HG03066 (cell line): Measurements from ENCODE around the gene KDM1B.
"Not testable (repeated sequence)": the region's sequence is repeated elsewhere in the genome, so short reads cannot be mapped to it uniquely, and the experiment has no call there.

Experiments
- ATAC-seq: cut with Tn5 transposase; IDR thresholded peaks from one replicate; pipeline ENCODE4 v1.9.1; 2021; ENCODE audit warnings: low read depth; ENCODE audit not compliant: unreplicated experiment

The KDM1B gene

DNA sequence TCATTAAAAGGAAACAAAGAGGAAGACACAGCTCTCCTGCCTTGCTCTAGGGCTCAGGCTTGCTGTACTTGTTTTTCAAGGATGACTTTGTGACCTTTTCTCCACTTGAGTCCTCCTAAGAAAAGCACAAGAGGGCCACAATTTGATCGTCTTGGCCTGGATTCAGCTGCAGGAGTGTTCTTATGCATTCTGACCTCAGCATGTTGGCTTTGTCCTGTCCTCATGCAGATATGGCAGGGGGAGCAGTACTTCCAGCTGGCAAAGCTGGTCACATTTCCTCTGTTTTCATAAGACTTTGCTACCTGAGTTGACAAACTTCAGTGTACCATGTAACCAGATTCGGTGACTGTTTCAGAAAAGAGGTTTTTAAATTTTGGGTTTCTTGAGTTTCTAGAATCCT is 30.8 kb downstream of the KDM1B start:
- no peak for ATAC-seq

DNA sequence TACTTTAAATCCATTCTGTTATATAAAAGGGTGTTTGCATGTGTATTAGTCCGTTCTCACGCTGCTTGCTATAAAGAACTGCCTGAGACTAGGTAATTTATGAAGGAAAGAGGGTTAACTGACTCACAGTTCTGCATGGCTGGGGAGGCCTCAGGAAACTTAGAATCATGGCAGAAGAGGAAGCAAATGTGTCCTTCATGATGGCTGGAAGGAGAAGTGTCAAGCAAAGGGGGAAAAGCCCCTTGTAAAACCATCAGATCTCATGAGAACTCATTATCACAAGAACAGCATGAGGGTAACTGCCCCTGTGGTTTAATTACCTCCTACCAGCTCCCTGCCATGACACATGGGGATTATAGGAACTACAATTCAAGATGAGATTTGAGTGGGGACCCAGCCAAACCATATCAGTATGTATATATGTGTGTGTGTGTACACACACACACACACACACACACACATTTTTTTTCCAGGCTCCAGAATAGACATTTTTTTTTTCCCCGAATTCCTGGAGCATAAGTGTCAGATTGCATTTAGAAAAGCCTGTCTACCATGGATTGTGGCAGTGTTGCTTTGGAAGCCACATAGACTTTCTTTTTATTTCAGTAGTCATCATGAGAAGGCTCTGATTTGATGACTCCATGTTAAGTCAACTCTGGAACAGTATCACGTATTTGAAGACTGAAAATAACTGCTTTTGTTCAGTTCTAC is 31.5 kb downstream of the KDM1B start:
- no peak for ATAC-seq

DNA sequence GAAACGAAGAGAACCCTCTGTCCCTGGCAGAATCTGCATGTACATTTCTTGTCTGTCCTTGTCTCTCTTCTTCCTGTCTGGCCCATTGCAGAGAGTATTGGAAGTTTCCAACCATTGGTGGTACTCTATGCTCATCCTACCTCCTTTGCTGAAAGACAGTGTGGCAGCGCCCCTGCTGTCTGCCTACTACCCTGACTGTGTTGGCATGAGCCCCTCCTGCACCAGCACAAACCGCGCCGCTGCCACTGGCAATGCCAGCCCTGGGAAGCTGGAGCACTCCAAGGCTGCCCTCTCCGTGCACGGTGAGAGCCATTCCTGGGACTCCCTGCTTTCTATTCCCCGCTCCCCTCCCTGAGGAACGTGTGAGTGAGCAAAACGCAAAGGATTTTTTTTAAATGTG is 32.5 kb downstream of the KDM1B start:
- no peak for ATAC-seq

DNA sequence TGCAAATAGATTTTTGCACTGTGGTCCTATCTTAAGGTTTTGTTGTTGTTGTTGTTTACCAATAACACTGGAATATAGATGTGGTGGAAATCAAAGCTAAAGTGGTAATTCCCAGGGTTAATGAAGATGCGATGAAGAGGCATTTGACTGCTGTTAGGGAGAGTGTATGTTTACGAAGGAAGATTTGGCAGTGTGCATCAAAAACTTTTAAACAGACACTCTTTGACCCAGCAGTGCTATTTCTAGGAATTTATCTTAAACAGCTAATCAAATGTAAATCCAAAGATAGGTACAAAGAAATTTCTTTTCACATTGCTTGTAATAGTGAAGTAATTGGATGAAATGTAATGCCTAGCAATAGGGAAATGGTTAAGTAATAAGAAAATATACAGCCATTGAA is 34.0 kb downstream of the KDM1B start:
- no peak for ATAC-seq

DNA sequence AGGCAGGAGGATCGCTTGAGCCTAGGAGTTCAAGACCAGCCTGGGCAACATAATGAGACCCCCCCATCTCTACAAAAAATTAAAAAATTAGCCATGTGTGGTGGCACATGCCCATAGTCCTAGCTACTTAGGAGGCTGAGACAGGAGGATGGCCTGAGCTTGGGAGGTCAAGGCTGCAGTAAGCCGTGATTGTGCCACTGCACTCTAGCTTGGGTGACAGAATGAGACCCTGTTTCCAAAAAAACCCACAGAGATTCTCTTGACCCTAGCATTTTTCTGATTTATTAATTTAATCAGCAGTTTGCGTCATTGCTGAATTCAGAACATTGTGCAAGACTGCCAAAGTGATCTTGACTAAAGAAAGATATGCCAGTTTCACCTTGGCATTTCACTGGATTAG is 36.8 kb downstream of the KDM1B start:
- no peak for ATAC-seq

DNA sequence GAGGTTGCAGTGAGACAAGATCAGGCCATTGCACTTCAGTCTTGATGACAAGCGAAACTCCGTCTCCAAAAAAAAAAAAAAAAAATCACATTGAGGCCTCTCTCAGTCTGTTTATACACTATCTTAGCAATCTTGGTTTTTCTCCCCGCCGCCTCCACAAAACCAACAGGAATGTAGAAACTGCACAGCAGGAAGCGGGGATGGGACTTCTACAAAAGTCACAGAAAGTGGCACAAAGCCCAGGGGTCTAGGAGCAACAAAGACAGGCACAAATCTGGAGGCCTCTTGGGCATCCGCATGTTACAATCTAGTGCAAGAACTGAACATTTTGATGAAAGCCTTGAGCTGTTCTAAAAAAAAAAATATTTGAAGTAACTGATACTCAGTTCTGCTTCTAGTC is 48.6 kb downstream of the KDM1B start:
- no peak for ATAC-seq

DNA sequence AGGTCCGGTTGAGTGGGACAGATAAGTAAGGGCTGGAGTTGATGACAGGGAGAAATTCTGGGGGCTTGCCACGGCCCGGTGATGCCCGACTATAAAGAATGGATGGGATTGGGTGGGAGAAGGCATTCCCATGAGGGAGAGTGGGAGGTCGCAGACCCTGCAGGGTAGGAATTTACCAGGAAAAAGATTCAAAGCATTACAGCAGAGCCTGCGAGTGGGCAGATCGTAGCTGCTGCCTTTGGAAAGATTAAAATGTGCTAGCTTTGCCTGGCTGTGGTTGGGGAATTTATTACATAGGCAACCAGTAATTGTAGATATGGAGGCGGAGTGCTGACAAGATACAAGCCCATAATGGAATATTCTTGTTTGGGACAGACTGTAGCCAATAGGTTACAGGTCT is 49.5 kb downstream of the KDM1B start:
- no peak for ATAC-seq

DNA sequence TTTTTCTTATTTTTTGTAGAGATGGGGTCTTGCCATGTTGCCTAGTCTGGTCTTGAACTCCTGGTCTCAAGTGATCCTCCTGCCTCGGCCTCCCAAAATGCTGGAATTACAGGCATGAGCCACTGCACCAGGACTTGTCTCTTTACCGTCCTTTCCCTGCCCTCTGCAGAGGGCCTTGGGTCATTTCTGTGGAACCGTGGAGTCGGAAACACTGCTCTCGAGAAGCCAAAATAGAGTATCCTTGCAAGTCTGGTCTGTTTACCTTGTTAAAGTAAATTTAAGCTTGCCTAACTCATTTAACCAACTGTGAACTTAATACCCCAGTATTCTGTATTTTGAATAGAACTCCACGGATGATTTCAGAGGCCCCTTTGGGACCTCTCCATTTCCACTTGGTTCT is 51.4 kb downstream of the KDM1B start:
- no peak for ATAC-seq

DNA sequence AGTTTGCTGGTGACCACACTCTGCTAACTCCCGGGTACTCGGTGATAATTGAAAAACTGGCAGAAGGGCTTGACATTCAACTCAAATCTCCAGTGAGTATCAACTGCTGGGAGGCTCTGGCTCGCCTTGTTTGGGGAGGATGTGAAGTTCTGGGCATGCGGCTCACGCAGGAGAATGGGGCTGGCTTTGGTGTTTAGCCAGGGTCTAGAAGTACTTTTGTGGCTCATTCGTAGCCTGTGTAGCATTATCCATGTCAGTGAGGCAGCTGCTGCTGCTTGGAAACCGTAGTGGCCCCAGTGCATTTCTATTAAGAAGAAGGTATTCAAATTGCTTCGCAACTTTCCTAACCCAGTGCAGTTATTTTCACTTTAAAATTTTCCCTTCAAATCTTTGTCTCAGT is 52.2 kb downstream of the KDM1B start:
- ATAC-seq, result no peak

DNA sequence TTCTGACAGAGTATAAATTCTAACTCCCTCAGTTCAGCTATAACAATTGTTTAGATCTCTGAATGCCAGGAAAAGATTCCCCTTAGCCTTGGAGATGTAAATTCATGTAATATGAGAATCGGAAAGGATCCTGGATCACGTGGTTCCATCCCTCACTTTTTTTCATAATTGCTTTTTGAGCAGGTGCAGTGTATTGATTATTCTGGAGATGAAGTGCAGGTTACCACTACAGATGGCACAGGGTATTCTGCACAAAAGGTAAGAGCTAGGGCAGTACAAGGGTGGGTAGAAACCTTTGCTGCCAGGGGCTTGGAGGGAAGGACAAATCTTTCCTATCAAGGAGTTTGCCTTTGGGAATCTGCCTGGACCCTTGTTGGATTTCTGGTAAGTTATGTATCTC is 52.7 kb downstream of the KDM1B start:
- ATAC-seq, result no peak

DNA sequence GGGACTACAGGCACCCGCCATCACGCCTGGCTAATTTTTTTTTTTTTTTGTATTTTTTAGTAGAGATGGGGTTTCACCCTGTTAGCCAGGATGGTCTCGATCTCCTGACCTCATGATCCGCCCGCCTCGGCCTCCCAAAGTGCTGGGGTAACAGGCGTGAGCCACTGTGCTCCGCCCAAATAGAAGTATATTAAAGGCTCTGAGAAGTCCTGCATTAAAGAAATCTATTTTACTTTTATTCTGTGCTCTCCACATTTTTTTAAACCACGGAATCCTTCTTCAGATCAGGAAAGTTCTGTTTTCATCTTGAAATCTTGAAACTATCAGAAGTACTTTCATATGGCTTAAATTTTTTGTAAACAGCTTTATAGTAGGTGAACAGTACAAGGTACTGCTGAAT is 53.6 kb downstream of the KDM1B start:
- ATAC-seq, result not testable (repeated sequence)

DNA sequence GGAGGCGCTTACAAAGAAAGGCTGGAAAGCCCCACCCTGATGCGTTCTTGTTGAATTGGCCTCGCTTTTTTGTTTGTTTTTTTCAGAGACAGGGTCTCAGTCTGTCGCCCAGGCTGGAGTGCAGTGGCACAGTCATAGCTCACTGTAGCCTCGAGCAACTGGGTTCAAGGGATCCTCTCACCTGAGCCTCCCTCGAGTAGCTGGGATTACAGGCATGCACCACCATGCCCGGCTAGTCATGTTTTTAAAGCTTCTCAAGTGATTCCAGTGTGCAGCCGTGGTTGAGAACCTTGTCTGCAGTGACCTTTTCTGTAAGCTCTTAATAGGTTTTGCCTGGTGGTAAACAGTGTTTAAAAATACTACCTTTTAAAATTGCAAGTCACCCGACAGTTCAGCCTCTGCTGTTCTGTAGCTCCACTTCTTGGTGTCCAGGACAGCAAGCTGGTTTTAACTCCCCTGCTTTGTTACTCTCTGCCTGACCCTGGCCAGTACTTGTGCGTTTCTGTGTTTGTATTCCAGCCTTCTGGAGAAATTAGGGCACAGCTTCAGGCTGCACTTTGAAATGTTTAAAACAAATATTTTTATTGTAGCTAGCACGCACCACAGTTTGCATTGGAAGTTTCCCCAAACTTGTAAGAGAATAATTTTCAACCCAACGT is 54.4 kb downstream of the KDM1B start:
- ATAC-seq, result no peak

DNA sequence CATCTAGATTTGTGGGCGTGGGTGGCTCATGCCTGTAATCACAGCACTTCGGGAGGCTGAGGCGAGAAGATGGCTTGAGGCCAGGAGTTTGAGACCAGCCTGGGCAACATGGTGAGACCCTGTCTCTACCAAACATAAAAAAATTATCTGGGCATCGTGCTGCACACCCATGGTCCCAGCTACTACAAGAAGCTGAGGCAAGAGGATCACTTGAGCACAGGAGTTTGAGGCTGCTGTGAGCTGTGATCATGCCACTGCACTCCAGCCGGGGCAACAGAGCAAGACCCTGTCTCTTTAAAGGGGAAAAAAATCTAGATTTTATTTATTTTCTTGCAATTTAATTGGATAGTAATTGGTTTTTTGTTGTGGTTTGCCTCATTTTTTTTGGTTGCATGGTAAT is 55.5 kb downstream of the KDM1B start:
- ATAC-seq, result no peak

DNA sequence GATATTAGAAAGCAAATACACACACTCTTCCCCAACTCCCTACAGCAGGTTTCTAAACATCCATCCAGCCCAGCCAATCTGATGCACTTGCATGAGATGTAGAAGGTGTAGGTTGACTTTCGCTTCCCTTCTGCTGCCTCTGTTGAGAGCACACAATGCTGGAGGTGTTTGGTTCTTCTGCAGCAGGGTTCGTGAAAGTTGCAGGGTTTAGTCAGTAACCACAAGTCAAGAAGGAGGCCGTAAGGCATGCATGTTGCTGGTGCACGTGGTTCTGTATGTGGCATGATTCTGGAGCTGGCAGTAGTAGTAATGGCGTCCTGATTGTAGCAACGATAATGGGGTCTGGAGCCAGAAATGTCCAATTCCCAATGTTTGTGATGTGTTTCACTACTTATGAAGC is 56.1 kb downstream of the KDM1B start:
- peak; percentile 90 for ATAC-seq

DNA sequence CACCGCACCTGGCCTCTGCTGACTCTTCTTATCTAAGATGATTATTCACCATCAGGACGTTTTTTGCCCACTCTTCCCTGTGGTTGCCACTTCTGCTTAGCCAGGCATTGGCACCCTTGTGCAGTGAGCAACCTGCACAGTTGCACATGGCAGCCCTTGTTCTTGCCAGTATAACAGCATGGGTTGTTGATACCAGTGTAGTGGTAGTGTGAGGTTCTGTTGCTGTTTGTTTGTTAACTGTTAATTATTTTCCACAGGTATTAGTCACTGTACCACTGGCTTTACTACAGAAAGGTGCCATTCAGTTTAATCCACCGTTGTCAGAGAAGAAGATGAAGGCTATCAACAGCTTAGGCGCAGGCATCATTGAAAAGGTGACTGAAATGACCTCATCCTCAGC is 57.0 kb downstream of the KDM1B start:
- ATAC-seq, result no peak

DNA sequence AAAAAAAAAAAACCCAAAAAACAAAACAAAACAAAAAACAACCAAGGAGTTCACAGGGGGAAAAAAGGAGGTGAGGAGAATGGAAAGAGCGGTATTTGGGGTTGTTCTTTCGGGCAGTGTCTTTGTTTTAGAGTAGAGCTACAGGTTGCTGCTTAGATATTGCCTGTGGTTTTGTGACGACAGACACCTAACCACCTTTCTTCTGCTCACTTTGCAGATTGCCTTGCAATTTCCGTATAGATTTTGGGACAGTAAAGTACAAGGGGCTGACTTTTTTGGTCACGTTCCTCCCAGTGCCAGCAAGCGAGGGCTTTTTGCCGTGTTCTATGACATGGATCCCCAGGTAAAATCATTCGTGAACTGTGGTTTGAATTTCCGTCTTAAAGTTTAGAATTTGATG is 58.2 kb downstream of the KDM1B start:
- ATAC-seq, result no peak

DNA sequence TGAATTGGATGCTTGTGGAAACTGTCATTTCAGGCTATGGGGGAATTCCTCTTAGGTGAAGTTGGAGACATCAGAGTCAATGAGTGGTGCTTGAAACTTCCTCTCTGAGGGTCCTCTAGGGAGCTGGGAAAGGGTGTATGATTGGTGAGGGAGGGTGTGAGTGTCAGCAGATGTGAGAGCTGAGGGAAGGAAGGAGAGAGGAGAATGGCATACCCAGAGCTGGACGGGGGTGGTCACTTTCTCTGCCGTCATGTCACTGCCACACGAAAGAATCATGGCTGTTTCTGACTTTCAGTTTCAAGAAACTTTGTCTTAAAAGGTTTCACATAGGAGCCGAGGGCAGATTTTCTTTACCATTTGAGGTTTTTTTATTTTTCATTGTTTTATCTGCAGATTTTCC is 58.8 kb downstream of the KDM1B start:
- ATAC-seq, result no peak

DNA sequence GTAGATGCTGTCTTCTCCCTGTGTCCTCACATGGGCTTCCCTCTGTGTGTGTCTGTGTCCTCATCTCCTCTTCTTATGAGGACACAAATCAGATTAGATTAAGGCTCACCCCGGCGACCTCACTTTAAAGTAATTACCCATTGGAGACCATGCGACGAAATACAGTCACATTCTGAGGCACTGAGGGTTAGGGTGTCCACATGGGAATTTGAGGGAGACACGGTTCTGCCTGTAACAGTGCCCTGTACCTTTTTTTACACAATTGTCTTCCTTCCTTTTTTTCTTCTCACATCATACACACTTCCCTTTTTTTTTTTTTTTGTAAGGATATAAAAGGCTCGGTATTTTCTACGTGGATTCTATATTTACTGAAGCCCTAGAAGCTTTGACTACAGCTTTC is 60.2 kb downstream of the KDM1B start:
- no peak for ATAC-seq

DNA sequence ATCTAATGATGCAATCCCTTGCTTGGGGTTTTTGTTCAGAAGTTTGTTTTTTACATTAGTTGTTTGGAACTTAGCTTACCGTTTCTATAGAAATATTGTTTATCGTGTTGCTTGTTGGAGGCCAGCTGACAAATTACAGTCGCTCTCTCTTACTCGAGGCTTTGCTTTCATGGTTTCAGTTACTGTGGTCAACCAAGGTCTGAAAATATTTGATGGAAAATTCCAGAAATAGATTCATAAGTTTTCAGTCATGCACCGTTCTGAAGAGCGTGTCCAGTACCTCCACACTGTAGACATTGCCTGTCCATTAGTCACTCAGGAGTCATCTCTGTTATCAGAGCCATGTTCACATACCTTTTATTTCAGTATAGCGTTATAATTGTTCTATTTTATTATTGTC is 61.2 kb downstream of the KDM1B start:
- peak; percentile 33 for ATAC-seq

DNA sequence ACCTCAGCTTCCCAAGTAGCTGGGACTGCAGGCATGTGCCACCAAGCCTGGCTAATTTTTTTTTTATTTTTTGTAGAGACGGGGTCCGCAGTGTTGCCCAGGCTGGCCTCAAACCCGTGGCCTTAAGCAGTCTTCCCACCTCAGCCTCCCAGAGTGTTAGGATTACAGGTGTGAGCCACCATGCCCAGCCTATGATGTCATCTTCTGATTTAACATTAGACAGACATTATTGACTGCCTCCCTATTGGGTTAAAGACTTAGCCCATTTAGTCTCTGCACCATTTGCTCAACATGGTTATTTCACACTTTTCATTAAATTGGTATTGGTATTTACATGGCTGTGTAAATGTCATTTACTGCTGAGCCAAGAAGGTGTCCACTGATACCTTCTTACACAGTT is 63.0 kb downstream of the KDM1B start:
- no peak for ATAC-seq

DNA sequence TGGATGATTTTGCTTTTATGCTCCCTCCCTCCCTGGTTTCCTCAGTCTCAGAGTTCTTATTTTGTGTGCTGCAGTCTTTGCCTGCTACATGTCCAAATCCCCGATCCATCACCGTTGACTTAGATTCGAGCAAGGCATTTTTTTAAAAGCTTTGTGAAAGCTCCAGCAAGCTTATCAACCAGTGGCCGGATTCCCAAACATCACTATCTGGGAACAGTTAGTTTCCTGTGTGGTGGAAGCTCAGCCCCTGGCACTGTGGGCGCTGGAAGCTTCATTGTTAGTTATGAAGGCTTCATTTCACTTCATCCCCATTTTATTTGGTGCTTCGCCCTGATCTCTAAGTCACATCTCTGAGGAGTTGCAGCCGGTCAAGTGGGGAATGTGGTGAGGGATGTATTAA is 64.4 kb downstream of the KDM1B start:
- no peak for ATAC-seq

DNA sequence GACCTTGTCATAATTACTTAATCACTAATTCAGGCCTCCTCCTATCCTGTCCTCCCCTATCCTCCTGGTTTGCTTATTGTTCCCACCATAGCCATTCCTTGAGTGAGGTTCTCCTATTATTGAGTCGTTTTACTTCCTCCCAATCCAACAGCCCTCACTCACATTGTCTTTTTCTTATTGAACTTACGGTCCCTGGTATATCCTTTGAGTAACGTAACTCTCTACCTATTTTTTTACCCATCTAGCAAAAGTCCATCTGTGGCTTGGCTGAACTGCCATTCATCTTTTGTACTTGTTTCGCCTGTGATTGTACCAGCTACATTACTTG is 66.0 kb downstream of the KDM1B start:
- no peak for ATAC-seq
